GM12874 (cell line): ENCODE measurements around the gene SDHAF3.

Experiments used
- TF ChIP-seq, protein P1 (sequence below): IDR thresholded peaks from 2 replicates; pipeline ENCODE4 v1.5.1; 2011; ENCODE audit warnings: low read depth, mild to moderate bottlenecking, control low read depth, low read length, moderate library complexity; ENCODE audit not compliant: insufficient read depth

SDHAF3 gene

GRCh38 chr7:97117372-97118188 lies at the start of gene SDHAF3:
Gene SDHAF3, plus strand, starts transcription at chr7:97117698. Its CDS starts 26 bp downstream, at chr7:97117724.
- TF ChIP-seq, protein P1, sequence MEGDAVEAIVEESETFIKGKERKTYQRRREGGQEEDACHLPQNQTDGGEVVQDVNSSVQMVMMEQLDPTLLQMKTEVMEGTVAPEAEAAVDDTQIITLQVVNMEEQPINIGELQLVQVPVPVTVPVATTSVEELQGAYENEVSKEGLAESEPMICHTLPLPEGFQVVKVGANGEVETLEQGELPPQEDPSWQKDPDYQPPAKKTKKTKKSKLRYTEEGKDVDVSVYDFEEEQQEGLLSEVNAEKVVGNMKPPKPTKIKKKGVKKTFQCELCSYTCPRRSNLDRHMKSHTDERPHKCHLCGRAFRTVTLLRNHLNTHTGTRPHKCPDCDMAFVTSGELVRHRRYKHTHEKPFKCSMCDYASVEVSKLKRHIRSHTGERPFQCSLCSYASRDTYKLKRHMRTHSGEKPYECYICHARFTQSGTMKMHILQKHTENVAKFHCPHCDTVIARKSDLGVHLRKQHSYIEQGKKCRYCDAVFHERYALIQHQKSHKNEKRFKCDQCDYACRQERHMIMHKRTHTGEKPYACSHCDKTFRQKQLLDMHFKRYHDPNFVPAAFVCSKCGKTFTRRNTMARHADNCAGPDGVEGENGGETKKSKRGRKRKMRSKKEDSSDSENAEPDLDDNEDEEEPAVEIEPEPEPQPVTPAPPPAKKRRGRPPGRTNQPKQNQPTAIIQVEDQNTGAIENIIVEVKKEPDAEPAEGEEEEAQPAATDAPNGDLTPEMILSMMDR = 0 out of 2 replicates have a peak, but pooled peaks have one; percentile 5

- TF ChIP-seq, protein P1 = no peak
These were observed 41.6 kb upstream of the SDHAF3 start for GRCh38 chr7:97075928-97076327.

DNA sequence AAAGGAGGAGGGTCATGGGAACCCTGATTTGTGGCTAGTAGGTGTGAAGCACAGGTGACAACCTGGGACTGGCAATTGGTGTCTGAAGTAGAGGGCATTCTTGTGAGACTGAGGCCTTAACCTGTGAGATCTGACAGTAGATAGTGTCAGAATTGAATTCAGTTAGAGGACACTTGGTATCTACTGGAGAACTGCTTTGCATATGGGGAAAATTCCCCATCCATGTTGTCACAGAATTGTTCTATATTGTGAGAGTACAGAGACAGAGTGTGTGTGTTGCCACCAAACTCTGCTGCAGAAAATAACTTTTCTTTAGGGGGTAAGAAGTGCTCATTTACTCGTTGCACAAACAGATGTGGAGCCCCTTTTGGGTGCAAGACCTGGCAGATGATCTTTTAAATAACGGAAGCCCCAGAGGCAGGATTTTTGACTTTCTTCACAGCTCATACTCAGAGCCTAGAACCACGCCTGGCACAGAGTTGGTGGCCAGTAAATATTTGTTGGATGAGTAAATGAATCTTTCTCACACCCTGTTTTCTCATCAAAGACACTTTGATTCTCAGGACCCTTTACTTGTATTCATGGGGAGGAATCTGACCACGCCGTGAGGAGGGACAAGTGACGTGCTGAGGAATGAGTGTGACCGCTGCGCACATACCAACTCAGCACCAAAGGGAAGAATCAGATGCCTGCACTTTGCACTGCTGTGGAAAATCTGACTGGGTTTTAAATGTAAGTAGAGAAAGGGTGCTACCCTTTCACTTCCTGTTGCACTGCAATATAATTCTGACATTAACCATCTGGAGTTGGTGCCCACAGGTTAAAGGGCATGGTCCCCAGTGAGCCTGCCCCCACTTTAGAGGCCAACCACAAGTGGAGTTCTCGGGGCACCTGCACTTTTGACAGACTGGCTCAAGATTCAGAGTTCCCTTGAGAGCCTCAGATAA lies 39.2 kb upstream of the SDHAF3 start:
- TF ChIP-seq, protein P1 = no peak

DNA sequence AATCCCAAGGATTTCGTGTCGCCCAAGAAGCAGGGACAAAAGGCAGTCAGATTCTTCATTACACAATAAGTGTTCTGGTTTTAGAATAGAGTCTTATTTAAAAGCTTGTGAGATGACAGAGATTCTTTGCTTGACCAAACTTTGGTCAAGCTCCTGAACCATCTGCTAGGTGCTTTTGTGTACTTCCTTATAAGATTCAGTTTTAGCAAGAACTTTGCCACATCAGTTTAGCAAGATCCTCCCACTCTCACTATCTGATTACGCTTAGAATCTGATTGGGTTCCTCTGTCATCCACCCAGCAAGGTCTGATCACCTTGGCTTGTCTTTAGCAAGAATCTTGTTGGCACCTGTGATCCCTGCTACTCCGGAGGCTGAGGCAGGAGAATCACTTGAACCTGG lies 38.2 kb upstream of the SDHAF3 start:
- TF ChIP-seq, protein P1 = no peak

DNA sequence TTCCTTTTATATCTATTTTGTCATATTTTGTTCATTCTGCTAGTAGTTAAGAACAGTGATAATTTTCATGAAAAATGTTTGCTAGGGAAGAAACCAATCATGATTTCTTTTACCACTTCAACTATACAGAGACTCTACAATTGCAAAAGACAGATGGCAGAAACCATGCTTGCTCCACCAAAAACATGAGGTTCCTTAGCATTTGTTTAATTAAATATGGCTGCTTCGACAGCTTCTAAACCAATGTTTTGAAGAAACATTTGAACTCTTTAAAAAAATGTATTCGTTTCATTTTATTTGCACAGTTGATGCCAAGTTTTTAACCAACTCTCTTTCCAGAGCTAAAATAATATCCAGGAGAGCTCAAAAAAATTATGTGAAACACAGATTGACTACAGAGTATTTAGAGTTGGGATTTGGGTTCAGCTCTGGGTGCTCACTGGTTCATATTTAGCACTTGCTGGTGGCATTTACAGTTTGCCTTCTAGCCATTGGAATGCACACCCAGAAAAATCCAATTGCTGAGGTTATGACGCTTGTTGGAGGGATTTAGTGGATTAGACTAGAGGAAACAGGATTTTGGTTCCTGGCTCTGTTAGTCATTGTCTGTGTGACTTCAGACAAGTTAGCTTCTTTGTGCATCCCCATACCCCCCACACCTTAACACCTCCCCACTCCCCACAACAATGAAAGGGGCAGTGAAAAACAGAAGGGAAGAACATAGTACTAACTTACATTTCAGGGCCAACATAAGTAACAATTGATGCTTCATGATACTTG lies 35.8 kb upstream of the SDHAF3 start:
- TF ChIP-seq, protein P1 = no peak

DNA sequence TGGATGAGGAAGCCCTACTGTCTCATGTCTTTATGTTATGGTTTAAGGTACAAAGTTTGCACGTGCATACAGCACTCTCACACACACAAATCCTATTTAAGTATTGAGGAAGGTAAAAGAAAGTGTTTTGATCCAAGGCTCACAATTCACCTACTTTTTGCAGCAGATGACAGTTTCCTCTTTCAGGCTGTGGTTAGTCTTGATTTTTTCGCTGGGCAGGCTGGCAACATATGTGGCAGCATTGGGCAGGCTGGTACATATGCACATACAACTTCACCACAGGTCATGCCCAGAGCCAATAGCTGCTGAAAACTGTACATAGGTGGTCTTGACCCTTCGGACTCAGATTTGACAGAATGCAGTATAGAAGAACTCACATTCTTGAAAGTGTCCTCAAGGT lies 29.1 kb upstream of the SDHAF3 start:
- TF ChIP-seq, protein P1 = no peak
